HepG2 (cell line): ENCODE data around the gene ETS2. TPM values are rescaled to one million over a fixed set of nuclear protein-coding genes. Genes with fewer than 3 reads are reported as not detected.

Experiments used
- ATAC-seq: fragments of 200-7000 bp; cut with Tn5 transposase; 3 replicates; pipeline ENCODE4 v1.9.1; 2020; ENCODE audit warnings: mild to moderate bottlenecking, moderate library complexity
- BruUV-seq: library from RNA; stranded (reverse); fragments of 400-500 nt; replicated peaks from 2 replicates; lab custom pipeline; 2021; lab: Mats Ljungman, UMichigan
- CTCF ChIA-PET: fragments of 300-600 bp; formaldehyde crosslinking; extraction: SDS; loops from one replicate; lab custom pipeline; 2021; ENCODE audit warnings: low total read pairs, inconsistent platforms, low intra/inter-chr PET ratio; lab: Yijun Ruan, JAX
- POLR2A ChIA-PET: fragments of 350-600 bp; sonication (Branson Sonifier 250); formaldehyde crosslinking; loops from one replicate; lab custom pipeline; 2020; ENCODE audit warnings: antibody characterized with exemption, inconsistent platforms; lab: Yijun Ruan, JAX
- DNase-seq: peaks from one replicate; pipeline ENCODE4 v3.0.0-alpha.2; 2015; ENCODE audit warnings: low spot score
- FAIRE-seq: peaks from 3 replicates; lab custom pipeline; 2011; peaks lifted over from hg19 to GRCh38; lab: Jason Lieb, UNC
- H2AFZ ChIP-seq: one replicate; pipeline ENCODE4 v1.6.1; 2011; ENCODE audit warnings: low read length, inconsistent platforms
- H3K27ac ChIP-seq: fragments of 300-600 bp; 3 replicates; pipeline ENCODE4 v1.8.0; 2011; ENCODE audit warnings: mixed run types, mild to moderate bottlenecking, mixed read lengths, low read length, inconsistent platforms; ENCODE audit not compliant: insufficient read depth; ENCODE audit errors: extremely low read length
- H3K27me3 ChIP-seq, 2 experiments: fragments of 200-600 bp in 1 of 2; 2 replicates in 1 of 2; 3 replicates in 1 of 2; pipeline versions ENCODE4 v1.6.0 to v1.8.0; 2011; ENCODE audit warnings: low read length in 2 of 2, mild to moderate bottlenecking in 2 of 2, moderate library complexity in 2 of 2, inconsistent platforms in 1 of 2; ENCODE audit not compliant: insufficient read depth in 2 of 2, control insufficient read depth in 1 of 2
- H3K36me3 ChIP-seq, 2 experiments: fragments of 200-600 bp in 1 of 2; replicated peaks in 1 of 2; 2 replicates in 1 of 2; 3 replicates in 1 of 2; pipeline versions ENCODE4 v1.5.1 to v1.8.0; 2011; ENCODE audit warnings: low read length in 2 of 2, inconsistent platforms in 1 of 2; ENCODE audit not compliant: insufficient read depth in 2 of 2, control insufficient read depth in 1 of 2
- H3K4me1 ChIP-seq: 2 replicates; pipeline ENCODE4 v1.5.1; 2012; ENCODE audit warnings: low read length, inconsistent platforms; ENCODE audit not compliant: insufficient read depth
- H3K4me2 ChIP-seq: 2 replicates; pipeline ENCODE4 v1.6.0; 2011; ENCODE audit warnings: low read depth, low read length, inconsistent platforms
- H3K4me3 ChIP-seq, 3 experiments: fragments of 200-600 bp in 1 of 3; sonication (generic), shearing (Covaris generic) in 1 of 3; replicated peaks in 1 of 3; 2 replicates each; pipeline ENCODE4 v1.5.1; 2011 to 2016; ENCODE audit warnings: low read length in 3 of 3, inconsistent platforms in 2 of 3, low read depth in 2 of 3, mild to moderate bottlenecking in 2 of 3, control low read depth in 1 of 3, mixed read lengths in 1 of 3; ENCODE audit not compliant: insufficient read depth in 1 of 3
- H3K79me2 ChIP-seq: one replicate; pipeline ENCODE4 v1.6.1; 2011; ENCODE audit warnings: low read length, inconsistent platforms; ENCODE audit not compliant: insufficient read depth
- H3K9ac ChIP-seq: 2 replicates; pipeline ENCODE4 v1.6.0; 2011; ENCODE audit warnings: mild to moderate bottlenecking, low read depth, low read length, inconsistent platforms; ENCODE audit not compliant: insufficient read depth
- H3K9me3 ChIP-seq: 2 replicates; pipeline ENCODE4 v1.5.1; 2012; ENCODE audit warnings: mild to moderate bottlenecking, low read length
- H4K20me1 ChIP-seq: 2 replicates; pipeline ENCODE4 v1.6.0; 2011; ENCODE audit warnings: inconsistent platforms, mild to moderate bottlenecking, low read length, moderate library complexity; ENCODE audit not compliant: insufficient read depth
- ARID5B ChIP-seq: IDR thresholded peaks from 2 replicates; pipeline ENCODE4 v1.4.0; 2020; ENCODE audit warnings: mild to moderate bottlenecking, missing genetic modification reagents
- HBP1 ChIP-seq: IDR thresholded peaks from 2 replicates; pipeline ENCODE4 v1.6.1; 2016; ENCODE audit warnings: low read depth, control low read depth
- NR3C1 ChIP-seq: sonication (generic); formaldehyde crosslinking; IDR thresholded peaks from 2 replicates; pipeline ENCODE4 v1.4.0; 2020; ENCODE audit warnings: missing genetic modification reagents
- PAXIP1 ChIP-seq: sonication (generic); formaldehyde crosslinking; conservative IDR thresholded peaks from 2 replicates; pipeline ENCODE4 v1.4.0; 2020; ENCODE audit warnings: mild to moderate bottlenecking, missing genetic modification reagents, moderate library complexity
- ZBTB14 ChIP-seq: sonication (generic); formaldehyde crosslinking; IDR thresholded peaks from 2 replicates; pipeline ENCODE4 v1.4.0; 2020; ENCODE audit warnings: missing genetic modification reagents
- ZBTB42 ChIP-seq: sonication (generic); formaldehyde crosslinking; IDR thresholded peaks from 2 replicates; pipeline ENCODE4 v1.5.0; 2020; ENCODE audit warnings: mild to moderate bottlenecking, missing genetic modification reagents
- ZNF275 ChIP-seq: sonication (generic); formaldehyde crosslinking; IDR thresholded peaks from 2 replicates; pipeline ENCODE4 v1.8.0; 2022; ENCODE audit warnings: missing genetic modification reagents, mild to moderate bottlenecking, inconsistent platforms, borderline replicate concordance
- ZNF281 ChIP-seq: sonication (generic); formaldehyde crosslinking; IDR thresholded peaks from 2 replicates; pipeline ENCODE4 v1.4.0; 2020; ENCODE audit warnings: missing genetic modification reagents, borderline replicate concordance
- ZNF333 ChIP-seq: sonication (generic); formaldehyde crosslinking; IDR thresholded peaks from 2 replicates; pipeline ENCODE4 v1.4.0; 2020; ENCODE audit warnings: mild to moderate bottlenecking, missing genetic modification reagents, borderline replicate concordance
- WGBS: methylation state at CpG from one replicate; pipeline ENCODE4 v1.1.6; 2017; ENCODE audit warnings: low lambda C conversion rate; 5-methylcytosine and 5-hydroxymethylcytosine counted together
- in situ Hi-C: cut with HindIII; loops from 2 replicates; pipeline ENCODE4 v1.10.0; 2017; ENCODE audit warnings: low pct_unique_long_range_greater_than_20kb; ENCODE audit not compliant: extremely low pct_ligation_motif_present
- intact Hi-C: fragments of 100-400 bp; cut with micrococcal nuclease; formaldehyde crosslinking; loops from one replicate; pipeline ENCODE4 v1.10.0; 2022; ENCODE audit not compliant: unreplicated experiment
- polyA plus RNA-seq, 8 experiments: library from polyadenylated mRNA; depleted of rRNA in 3 of 8; stranded (reverse) in 7 of 8; unstranded in 1 of 8; fragments of >200 nt; fragmentation: Illumina TruSeq in 4 of 8; extraction: Trizol in 4 of 8; gene quantifications; 2 replicates each; pipeline versions ENCODE4 v1.2.1 to v1.2.3, GENCODE V29; 2011 to 2016; ENCODE audit warnings: low read depth in 4 of 8, missing spikeins in 1 of 8, mixed read lengths in 1 of 8; ENCODE audit not compliant: insufficient read depth in 1 of 8
- total RNA-seq, 5 experiments: library from RNA; depleted of rRNA; stranded (reverse); fragments of >200 nt; fragmentation: Illumina TruSeq; extraction: Trizol; gene quantifications; 2 replicates each; pipeline ENCODE4 v1.2.3, GENCODE V29; 2016; ENCODE audit warnings: low read depth in 1 of 5

Gene ETS2
- total and polyA plus RNA-seq, 2 of the 13 experiments (the other 11 are each of a cell fraction or from before 2014, with no cell fraction given) = 24.6 to 64.4 TPM

- no peak overlapping the region for H3K4me3 ChIP-seq
- ChIA-PET POLR2A (no interaction called here), CTCF (no interaction called here)
- H2AFZ ChIP-seq = no peak overlapping the region
- DNase-seq (no peak), ATAC-seq (no peak), FAIRE-seq (no peak)
- H3K9me3 ChIP-seq = peaks cover 7% of the 10 kb centered on the region; the same call in 1 of the 2 replicates
- no TSS peak for BruUV-seq
- intact Hi-C loops = no loop called here
- H4K20me1 ChIP-seq = no peaks in the 10 kb centered on the region
- no peaks in the 10 kb centered on the region for H3K79me2 ChIP-seq
- H3K36me3 ChIP-seq = no peaks in the 10 kb centered on the region
- WGBS = 0% methylated on average over 1 of the region's 1 CpG
- H3K9ac ChIP-seq = no peak overlapping the region
- no peak overlapping the region for H3K4me2 ChIP-seq
- peaks cover 3 to 21% of the 10 kb centered on the region in 2 experiments; a peak in 4 of 5 replicates for H3K27me3 ChIP-seq
- peaks cover 39% of the 10 kb centered on the region for H3K4me1 ChIP-seq
- no peak overlapping the region for H3K27ac ChIP-seq
- in situ Hi-C loops = no loop called here
- no peak for TF ChIP-seq ZNF281 (CRISPR knock-in tag)
- TF ChIP-seq PAXIP1 (CRISPR knock-in tag) = no peak
- TF ChIP-seq ZNF275 (CRISPR knock-in tag) = no peak
- no peak for TF ChIP-seq NR3C1
- no peak for TF ChIP-seq ZBTB14 (CRISPR knock-in tag)
- no peak for TF ChIP-seq HBP1 (CRISPR knock-in tag)
- TF ChIP-seq ARID5B = no peak
- TF ChIP-seq ZNF333 (CRISPR knock-in tag) = no peak
- no peak for TF ChIP-seq ZBTB42
Measured at GRCh38 chr21:38777015-38777414, 28.7 kb upstream of the ETS2 start.
